HEK293T (cell line): Measurements from ENCODE around the gene ASB9.

Experiments used
- CTBP1 ChIP-seq: fragments of 450-650 bp; IDR thresholded peaks from 2 replicates; pipeline ENCODE4 v1.6.1; 2016; ENCODE audit warnings: borderline replicate concordance
- FOXA1 ChIP-seq: fragments of 450-650 bp; IDR thresholded peaks from 2 replicates; pipeline ENCODE4 v1.6.1; 2016; ENCODE audit warnings: mild to moderate bottlenecking
- SP1 ChIP-seq: fragments of 450-650 bp; IDR thresholded peaks from 2 replicates; pipeline ENCODE4 v1.6.1; 2017

DNA sequence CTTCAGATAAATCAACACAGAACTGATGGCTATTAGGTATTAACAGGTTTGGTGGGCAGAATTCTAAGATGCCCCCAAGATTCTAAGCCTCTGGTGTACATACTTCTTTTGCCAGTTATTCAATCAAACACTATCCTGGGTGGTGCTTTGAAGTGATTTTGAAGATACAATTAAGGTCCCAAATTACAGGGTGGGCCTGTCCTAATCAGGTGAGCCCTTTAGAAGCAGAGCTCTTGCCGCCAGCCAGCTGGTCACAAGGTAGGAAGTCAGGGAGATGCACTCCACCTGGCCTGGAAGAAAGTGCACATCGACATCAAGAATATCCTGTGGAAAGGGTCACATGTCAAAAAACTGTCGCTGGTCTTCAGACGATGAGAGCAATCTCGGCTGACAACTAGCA, 29.5 kb downstream of the ASB9 start:
- no peak for TF ChIP-seq FOXA1
- no peak for TF ChIP-seq CTBP1
- no peak for TF ChIP-seq SP1
